OCI-LY3 (cell line): ENCODE measurements around the gene SENP6.

Source experiments
- EZH2phosphoT487 ChIP-seq: fragments of 200-600 bp; shearing (Covaris generic); IDR thresholded peaks from 2 replicates; pipeline ENCODE4 v1.6.1; 2018; ENCODE audit warnings: antibody characterized with exemption, mixed run types, low read depth
- TF ChIP-seq, protein P1 (sequence below): fragments of 200-600, 300-600 bp; sonication (generic); IDR thresholded peaks from 2 replicates; pipeline ENCODE4 v1.5.1; 2014; ENCODE audit warnings: antibody characterized with exemption, low read length, low read depth

- TF ChIP-seq, protein P1, sequence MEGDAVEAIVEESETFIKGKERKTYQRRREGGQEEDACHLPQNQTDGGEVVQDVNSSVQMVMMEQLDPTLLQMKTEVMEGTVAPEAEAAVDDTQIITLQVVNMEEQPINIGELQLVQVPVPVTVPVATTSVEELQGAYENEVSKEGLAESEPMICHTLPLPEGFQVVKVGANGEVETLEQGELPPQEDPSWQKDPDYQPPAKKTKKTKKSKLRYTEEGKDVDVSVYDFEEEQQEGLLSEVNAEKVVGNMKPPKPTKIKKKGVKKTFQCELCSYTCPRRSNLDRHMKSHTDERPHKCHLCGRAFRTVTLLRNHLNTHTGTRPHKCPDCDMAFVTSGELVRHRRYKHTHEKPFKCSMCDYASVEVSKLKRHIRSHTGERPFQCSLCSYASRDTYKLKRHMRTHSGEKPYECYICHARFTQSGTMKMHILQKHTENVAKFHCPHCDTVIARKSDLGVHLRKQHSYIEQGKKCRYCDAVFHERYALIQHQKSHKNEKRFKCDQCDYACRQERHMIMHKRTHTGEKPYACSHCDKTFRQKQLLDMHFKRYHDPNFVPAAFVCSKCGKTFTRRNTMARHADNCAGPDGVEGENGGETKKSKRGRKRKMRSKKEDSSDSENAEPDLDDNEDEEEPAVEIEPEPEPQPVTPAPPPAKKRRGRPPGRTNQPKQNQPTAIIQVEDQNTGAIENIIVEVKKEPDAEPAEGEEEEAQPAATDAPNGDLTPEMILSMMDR = no peak
- no peak for TF ChIP-seq EZH2phosphoT487
These were observed 44.6 kb upstream of the SENP6 start for GRCh38 chr6:75557068-75557467.
